DOHH2 (cell line): ENCODE data around the gene MS4A10.

Experiments used
- H3F3A ChIP-seq: fragments of 200-600 bp; sonication (generic), shearing (Covaris generic); 2 replicates; pipeline ENCODE4 v1.6.0; 2016; ENCODE audit warnings: antibody characterized with exemption, mild to moderate bottlenecking; ENCODE audit not compliant: control insufficient read depth, insufficient read depth
- H3K27ac ChIP-seq: fragments of 200-600 bp; sonication (generic); 2 replicates; pipeline ENCODE4 v1.5.1; 2014; ENCODE audit warnings: low read depth, mild to moderate bottlenecking, low read length, moderate library complexity
- H3K27me3 ChIP-seq: fragments of 200-600 bp; sonication (generic); 2 replicates; pipeline ENCODE4 v1.6.1; 2014; ENCODE audit warnings: mild to moderate bottlenecking, low read length, mixed read lengths; ENCODE audit not compliant: control insufficient read depth
- H3K36me3 ChIP-seq: fragments of 200-600 bp; sonication (generic); 2 replicates; pipeline ENCODE4 v1.6.1; 2014; ENCODE audit warnings: mild to moderate bottlenecking, low read length, moderate library complexity, mixed read lengths; ENCODE audit not compliant: control insufficient read depth
- H3K4me1 ChIP-seq: fragments of 200-600 bp; sonication (generic); 2 replicates; pipeline ENCODE4 v1.6.1; 2014; ENCODE audit warnings: mild to moderate bottlenecking, low read length, mixed read lengths; ENCODE audit not compliant: control insufficient read depth
- H3K4me2 ChIP-seq: fragments of 200-600 bp; sonication (generic); 2 replicates; pipeline ENCODE4 v1.6.0; 2014; ENCODE audit warnings: mild to moderate bottlenecking, low read length, moderate library complexity
- H3K4me3 ChIP-seq: fragments of 200-600 bp; sonication (generic); 2 replicates; pipeline ENCODE4 v1.5.1; 2014; ENCODE audit warnings: mild to moderate bottlenecking, low read length, mixed read lengths
- H3K79me2 ChIP-seq: fragments of 200-600 bp; sonication (generic); 2 replicates; pipeline ENCODE4 v1.6.1; 2014; ENCODE audit warnings: mild to moderate bottlenecking, low read length, mixed read lengths; ENCODE audit not compliant: control insufficient read depth
- H3K9me2 ChIP-seq: fragments of 200-600 bp; sonication (generic); replicated peaks from 2 replicates; pipeline ENCODE4 v1.6.1; 2014; ENCODE audit warnings: mild to moderate bottlenecking, low read length, mixed read lengths; ENCODE audit not compliant: control insufficient read depth
- H3K9me3 ChIP-seq: fragments of 200-600 bp; sonication (generic); 2 replicates; pipeline ENCODE4 v1.6.1; 2014; ENCODE audit warnings: antibody characterized with exemption, low read length, mixed read lengths; ENCODE audit not compliant: control insufficient read depth, insufficient read depth
- H4K20me1 ChIP-seq: fragments of 200-600 bp; sonication (generic); 2 replicates; pipeline ENCODE4 v1.6.0; 2014; ENCODE audit warnings: low read depth, mild to moderate bottlenecking, antibody characterized with exemption, low read length, moderate library complexity; ENCODE audit not compliant: control insufficient read depth, insufficient read depth
- CTCF ChIP-seq: fragments of 200-600 bp; sonication (generic); IDR thresholded peaks from one replicate; pipeline ENCODE4 v1.5.1; 2014; ENCODE audit warnings: antibody characterized with exemption, mild to moderate bottlenecking, low read depth, low read length; ENCODE audit not compliant: poor library complexity, severe bottlenecking
- EZH2phosphoT487 ChIP-seq: fragments of 200-600 bp; sonication (generic); IDR thresholded peaks from 2 replicates; pipeline ENCODE4 v1.6.1; 2017; ENCODE audit warnings: borderline replicate concordance, mild to moderate bottlenecking, antibody characterized with exemption, low read length, moderate library complexity, mixed read lengths

The MS4A10 gene

GRCh38 chr11:60847281-60847680, 62.1 kb downstream of the MS4A10 start:
- Histone ChIP-seq H3K9me3 (no peaks in the 10 kb centered on the region), H3K4me3 (no peak overlapping the region), H3K9me2 (no peaks in the 10 kb centered on the region), H3F3A (no peaks in the 10 kb centered on the region), H3K27ac (no peak overlapping the region), H3K4me2 (no peak overlapping the region), H4K20me1 (peaks cover 6% of the 10 kb centered on the region; the same call in 1 of the 2 replicates), H3K36me3 (peaks cover 82% of the 10 kb centered on the region), H3K27me3 (no peaks in the 10 kb centered on the region), H3K4me1 (peaks cover 23% of the 10 kb centered on the region), H3K79me2 (peaks cover 54% of the 10 kb centered on the region)
- TF ChIP-seq CTCF, result no peak

- Histone ChIP-seq H3K4me3 (no peak overlapping the region), H3K4me1 (peaks cover 23% of the 10 kb centered on the region), H3K79me2 (peaks cover 48% of the 10 kb centered on the region), H3K4me2 (no peak overlapping the region), H3K27ac (no peak overlapping the region), H3K9me3 (no peaks in the 10 kb centered on the region), H3K36me3 (peaks cover 79% of the 10 kb centered on the region), H3K27me3 (no peaks in the 10 kb centered on the region), H3F3A (no peaks in the 10 kb centered on the region), H4K20me1 (peaks cover 6% of the 10 kb centered on the region; the same call in 1 of the 2 replicates), H3K9me2 (no peaks in the 10 kb centered on the region)
- TF ChIP-seq CTCF, result no peak
- TF ChIP-seq EZH2phosphoT487, result no peak
These were observed 62.8 kb downstream of the MS4A10 start for GRCh38 chr11:60847896-60848295.

GRCh38 chr11:60848714-60849151, 63.6 kb downstream of the MS4A10 start:
- Histone ChIP-seq H3K4me1 (peaks cover 22% of the 10 kb centered on the region), H3K27me3 (no peaks in the 10 kb centered on the region), H4K20me1 (0 out of 2 replicates have a peak, but pooled peaks cover 2% of the 10 kb centered on the region), H3K79me2 (peaks cover 40% of the 10 kb centered on the region), H3F3A (no peaks in the 10 kb centered on the region), H3K4me2 (no peak overlapping the region), H3K9me3 (no peaks in the 10 kb centered on the region), H3K9me2 (no peaks in the 10 kb centered on the region), H3K27ac (no peak overlapping the region), H3K4me3 (no peak overlapping the region), H3K36me3 (peaks cover 76% of the 10 kb centered on the region)
- TF ChIP-seq EZH2phosphoT487, result no peak
- TF ChIP-seq CTCF, result no peak
